ENCODE measurements around the gene MRPL16.

- TF ChIP-seq CTCF (IDR thresholded peaks at IDR 0.05): no peak
- TF ChIP-seq POLR2A (IDR thresholded peaks at IDR 0.05; ENCODE audit: low read depth): no peak
Measured at GRCh38 chr11:59770319-59770718, 40.3 kb downstream of the MRPL16 start.

Measured in esophagus muscularis mucosa (tissue), 3 donors.